HCT116 (cell line): ENCODE measurements around the gene ERBB4. TPM values are rescaled to one million over a fixed set of nuclear protein-coding genes. Genes with fewer than 3 reads are reported as not detected.

Experiments used
- ATAC-seq: fragments of 200-7000 bp; cut with Tn5 transposase; 2 replicates; pipeline ENCODE4 v1.9.1; 2020; ENCODE audit warnings: mild to moderate bottlenecking, moderate library complexity
- BruUV-seq: library from RNA; stranded (reverse); fragments of 400-500 nt; replicated peaks from 2 replicates; lab custom pipeline; 2021; lab: Mats Ljungman, UMichigan
- CTCF ChIA-PET: fragments of 300-600 bp; sonication (Branson Sonifier 250); formaldehyde crosslinking; loops from one replicate; lab custom pipeline; 2021; ENCODE audit warnings: antibody characterized with exemption; lab: Charles Lee
- POLR2A ChIA-PET: fragments of 300-600, 350-600 bp; sonication (Branson Sonifier 250); formaldehyde crosslinking; loops from one replicate; lab custom pipeline; 2021; ENCODE audit warnings: antibody characterized with exemption; lab: Charles Lee
- RAD21 ChIA-PET, 2 experiments: fragments of 300-600 bp; sonication (Branson Sonifier 250); formaldehyde crosslinking; loops; one replicate each; lab custom pipeline; 2023; ENCODE audit warnings: low total read pairs in 2 of 2; ENCODE audit not compliant: uncharacterized antibody in 2 of 2, unreplicated experiment in 2 of 2, low non-redundant PET in 1 of 2; lab: Charles Lee
- DNase-seq: peaks from one replicate; pipeline ENCODE4 v3.0.0-alpha.2; 2010; ENCODE audit warnings: low read depth, low spot score
- H2AFZ ChIP-seq: fragments of 200-600 bp; shearing (Covaris generic), sonication (generic); 2 replicates; pipeline ENCODE4 v1.6.1; 2017; ENCODE audit warnings: low read depth, mixed run types, mixed read lengths, antibody characterized with exemption, low read length; ENCODE audit not compliant: poor library complexity, severe bottlenecking
- H3K27ac ChIP-seq: 2 replicates; pipeline ENCODE4 v1.5.1; 2012; ENCODE audit warnings: low read depth, low read length
- H3K27me3 ChIP-seq: fragments of 200-600 bp; sonication (generic); 2 replicates; pipeline ENCODE4 v1.6.1; 2016; ENCODE audit warnings: mixed run types, low read length, mixed read lengths; ENCODE audit not compliant: insufficient read depth
- H3K36me3 ChIP-seq, 2 experiments: fragments of 200-500 bp in 1 of 2; fragments of 200-600 bp in 1 of 2; sonication (Bioruptor generic) in 1 of 2; sonication (generic) in 1 of 2; 2 replicates each; pipeline versions ENCODE4 v1.5.1 to v1.6.1; 2014 to 2016; ENCODE audit warnings: low read length in 2 of 2, inconsistent platforms in 1 of 2, mixed read lengths in 1 of 2, mixed run types in 1 of 2; ENCODE audit not compliant: insufficient read depth in 2 of 2, control insufficient read depth in 1 of 2
- H3K4me1 ChIP-seq, 2 experiments: fragments of 200-600 bp in 1 of 2; sonication (generic) in 1 of 2; 2 replicates each; pipeline versions ENCODE4 v1.5.1 to v1.6.1; 2012 to 2017; ENCODE audit warnings: low read length in 2 of 2, inconsistent platforms in 1 of 2, mild to moderate bottlenecking in 1 of 2, mixed read lengths in 1 of 2, mixed run types in 1 of 2, moderate library complexity in 1 of 2; ENCODE audit not compliant: insufficient read depth in 2 of 2, control insufficient read depth in 1 of 2
- H3K4me2 ChIP-seq: fragments of 200-600 bp; sonication (generic); 2 replicates; pipeline ENCODE4 v1.6.1; 2017; ENCODE audit warnings: mixed run types, low read length, mixed read lengths
- H3K4me3 ChIP-seq, 2 experiments: fragments of 200-600 bp in 1 of 2; sonication (generic) in 1 of 2; replicated peaks in 1 of 2; 2 replicates each; pipeline ENCODE4 v1.5.1; 2011 to 2016; ENCODE audit warnings: low read length in 2 of 2, control low read depth in 1 of 2, low read depth in 1 of 2, mild to moderate bottlenecking in 1 of 2, mixed read lengths in 1 of 2, mixed run types in 1 of 2
- H3K79me2 ChIP-seq: fragments of 200-600 bp; sonication (generic); 2 replicates; pipeline ENCODE4 v1.6.1; 2017; ENCODE audit warnings: mild to moderate bottlenecking, mixed run types, low read length, moderate library complexity, mixed read lengths; ENCODE audit not compliant: insufficient read depth
- H3K9ac ChIP-seq: fragments of 200-600 bp; sonication (generic); 2 replicates; pipeline ENCODE4 v1.6.1; 2016; ENCODE audit warnings: low read length, mixed read lengths
- H3K9me2 ChIP-seq: fragments of 200-600 bp; sonication (generic), shearing (Covaris generic); 2 replicates; pipeline ENCODE4 v1.6.1; 2017; ENCODE audit warnings: mixed run types, mild to moderate bottlenecking, moderate library complexity; ENCODE audit not compliant: insufficient read depth
- H3K9me3 ChIP-seq, 2 experiments: fragments of 200-500 bp in 1 of 2; fragments of 200-600 bp in 1 of 2; sonication (Bioruptor generic) in 1 of 2; sonication (generic) in 1 of 2; 2 replicates each; pipeline ENCODE4 v1.6.1; 2014 to 2017; ENCODE audit warnings: low read length in 2 of 2, mixed read lengths in 2 of 2, inconsistent platforms in 1 of 2, low read depth in 1 of 2, mild to moderate bottlenecking in 1 of 2, mixed run types in 1 of 2, moderate library complexity in 1 of 2; ENCODE audit not compliant: control insufficient read depth in 1 of 2, insufficient read depth in 1 of 2
- H4K20me1 ChIP-seq: fragments of 200-600 bp; sonication (generic), shearing (Covaris generic); 2 replicates; pipeline ENCODE4 v1.6.1; 2017; ENCODE audit warnings: mixed run types, mild to moderate bottlenecking, moderate library complexity; ENCODE audit not compliant: insufficient read depth
- ATF3 ChIP-seq: IDR thresholded peaks from 2 replicates; pipeline ENCODE4 v1.6.1; 2012
- CBX3 ChIP-seq: IDR thresholded peaks from 2 replicates; pipeline ENCODE4 v1.6.1; 2012; ENCODE audit warnings: low read depth
- CEBPB ChIP-seq: IDR thresholded peaks from 2 replicates; pipeline ENCODE4 v1.6.1; 2012; ENCODE audit warnings: low read depth
- CTCF ChIP-seq, 3 experiments: fragments of 200-600 bp in 1 of 3; sonication (generic) in 1 of 3; IDR thresholded peaks in 2 of 3; conservative IDR thresholded peaks in 1 of 3; 2 replicates each; pipeline ENCODE4 v1.5.1; 2012 to 2017; ENCODE audit warnings: low read depth in 2 of 3, low read length in 2 of 3, antibody characterized with exemption in 1 of 3, borderline replicate concordance in 1 of 3, control low read depth in 1 of 3, mild to moderate bottlenecking in 1 of 3, mixed read lengths in 1 of 3, mixed run types in 1 of 3, moderate library complexity in 1 of 3; ENCODE audit not compliant: insufficient read depth in 1 of 3
- EGR1 ChIP-seq: IDR thresholded peaks from 2 replicates; pipeline ENCODE4 v1.6.1; 2012; ENCODE audit warnings: low read depth
- ELF1 ChIP-seq: IDR thresholded peaks from 2 replicates; pipeline ENCODE4 v1.6.1; 2012; ENCODE audit warnings: low read depth, borderline replicate concordance
- EZH2phosphoT487 ChIP-seq: fragments of 200-600 bp; IDR thresholded peaks from 2 replicates; pipeline ENCODE4 v1.6.1; 2018; ENCODE audit warnings: antibody characterized with exemption, borderline replicate concordance
- FOSL1 ChIP-seq: IDR thresholded peaks from 2 replicates; pipeline ENCODE4 v1.6.1; 2012; ENCODE audit warnings: low read depth
- JUND ChIP-seq: IDR thresholded peaks from 2 replicates; pipeline ENCODE4 v1.6.1; 2012
- MAX ChIP-seq: IDR thresholded peaks from 2 replicates; pipeline ENCODE4 v1.6.1; 2012
- POLR2AphosphoS5 ChIP-seq: IDR thresholded peaks from 2 replicates; pipeline ENCODE4 v1.6.1; 2011; ENCODE audit warnings: mild to moderate bottlenecking, low read depth, low read length, moderate library complexity
- RAD21 ChIP-seq: IDR thresholded peaks from 2 replicates; pipeline ENCODE4 v1.6.1; 2012; ENCODE audit warnings: low read depth, mild to moderate bottlenecking
- SIN3A ChIP-seq: IDR thresholded peaks from 2 replicates; pipeline ENCODE4 v1.6.1; 2012; ENCODE audit warnings: low read depth
- YY1 ChIP-seq: IDR thresholded peaks from 2 replicates; pipeline ENCODE4 v1.6.1; 2011; ENCODE audit warnings: low read length, low read depth, moderate library complexity, mild to moderate bottlenecking; ENCODE audit not compliant: insufficient replicate concordance; ENCODE audit errors: extremely low read depth
- ZBTB33 ChIP-seq: IDR thresholded peaks from 2 replicates; pipeline ENCODE4 v1.6.1; 2011; ENCODE audit warnings: mild to moderate bottlenecking, low read length, moderate library complexity; ENCODE audit not compliant: insufficient replicate concordance; ENCODE audit errors: extremely low read depth
- intact Hi-C: fragments of 100-400 bp; cut with micrococcal nuclease; formaldehyde crosslinking; loops from 2 replicates; pipeline ENCODE4 v1.10.0; 2022
- total RNA-seq: library from RNA; stranded (reverse); gene quantifications from one replicate; pipeline ENCODE4 v1.2.1, GENCODE V29; 2021; ENCODE audit not compliant: unreplicated experiment

The ERBB4 gene
- total RNA-seq, 1 experiment from 2014 or later = 0.10 TPM

- H3K27me3 ChIP-seq = no peaks in the 10 kb centered on the region
- no peak for DNase-seq
- ChIA-PET POLR2A (no interaction called here), RAD21 (no interaction called here), CTCF (no interaction called here)
- no peak overlapping the region for H3K4me3 ChIP-seq
- no peaks in the 10 kb centered on the region for H3K36me3 ChIP-seq
- no peaks in the 10 kb centered on the region for H3K4me1 ChIP-seq
- peaks cover 3% of the 10 kb centered on the region; the same call in 1 of the 2 replicates for H3K9me2 ChIP-seq
- BruUV-seq = no TSS peak
- H4K20me1 ChIP-seq = no peaks in the 10 kb centered on the region
- ATAC-seq = no peak
- intact Hi-C loops = no loop called here
- H3K9me3 ChIP-seq = no peaks in the 10 kb centered on the region
- no peak overlapping the region for H2AFZ ChIP-seq
- TF ChIP-seq MAX = no peak
- no peak for TF ChIP-seq FOSL1
- TF ChIP-seq CEBPB = no peak
- TF ChIP-seq ATF3 = no peak
- no peak for TF ChIP-seq POLR2AphosphoS5
- TF ChIP-seq CTCF (IDR thresholded peaks at IDR 0.05 in 2 of 3, conservative IDR thresholded peaks at IDR 0.05 in 1 of 3; ENCODE audit: borderline replicate concordance in 1 of 3, insufficient read depth in 1 of 3, low read depth in 2 of 3, low read length in 2 of 3) = no peak
- TF ChIP-seq YY1 = no peak
- TF ChIP-seq CBX3 = no peak
- no peak for TF ChIP-seq SIN3A
- no peak for TF ChIP-seq ZBTB33
- no peak for TF ChIP-seq EGR1
- TF ChIP-seq ELF1 = no peak
- no peak for TF ChIP-seq EZH2phosphoT487
- no peak for TF ChIP-seq JUND
- no peak for TF ChIP-seq RAD21
- TF ChIP-seq, all 23 proteins: peak for 0
- no peak overlapping the region for H3K4me2 ChIP-seq
- H3K79me2 ChIP-seq = no peaks in the 10 kb centered on the region
- no peak overlapping the region for H3K9ac ChIP-seq
- H3K27ac ChIP-seq = no peak overlapping the region
Measured at GRCh38 chr2:211671977-211672376, 866.6 kb downstream of the ERBB4 start.
